Mononuclear cell (primary cell): ENCODE measurements around the gene DNAH17. TPM values are rescaled to one million over a fixed set of nuclear protein-coding genes. Genes with fewer than 3 reads are reported as not detected.

Experiments used
- H3K27me3 ChIP-seq: 2 replicates; pipeline ENCODE4 v1.6.0; 2011; ENCODE audit warnings: low read length, control low read depth; ENCODE audit not compliant: insufficient read depth
- H3K4me1 ChIP-seq: 2 replicates; pipeline ENCODE4 v1.5.1; 2011; ENCODE audit warnings: mild to moderate bottlenecking, low read length, control low read depth; ENCODE audit not compliant: insufficient read depth
- H3K4me3 ChIP-seq: 2 replicates; pipeline ENCODE4 v1.5.1; 2011; ENCODE audit warnings: mild to moderate bottlenecking, low read length, moderate library complexity
- H3K9me3 ChIP-seq: 2 replicates; pipeline ENCODE4 v1.5.1; 2011; ENCODE audit warnings: low read depth, mild to moderate bottlenecking, control low read depth, low read length
- total RNA-seq: library from RNA; depleted of rRNA; stranded (reverse); fragments of >200 nt; gene quantifications from one replicate; pipeline ENCODE4 v1.2.3, GENCODE V29; 2012

Gene DNAH17
- total RNA-seq, 1 donor = under 0.01 TPM

GRCh38 chr17:78497115-78497540 lies 80.1 kb downstream of the DNAH17 start:
- Histone ChIP-seq H3K9me3 (no peaks in the 10 kb centered on the region), H3K4me1 (no peaks in the 10 kb centered on the region), H3K4me3 (no peak overlapping the region), H3K27me3 (no peaks in the 10 kb centered on the region)

- Histone ChIP-seq H3K4me1 (no peaks in the 10 kb centered on the region), H3K4me3 (no peak overlapping the region), H3K9me3 (no peaks in the 10 kb centered on the region), H3K27me3 (no peaks in the 10 kb centered on the region)
Measured at GRCh38 chr17:78496311-78496710, 80.9 kb downstream of the DNAH17 start.

- Histone ChIP-seq H3K4me1 (no peaks in the 10 kb centered on the region), H3K4me3 (no peak overlapping the region), H3K9me3 (no peaks in the 10 kb centered on the region), H3K27me3 (no peaks in the 10 kb centered on the region)
Measured at GRCh38 chr17:78495634-78496033, 81.6 kb downstream of the DNAH17 start.

- Histone ChIP-seq H3K4me3 (no peak overlapping the region), H3K27me3 (no peaks in the 10 kb centered on the region), H3K9me3 (no peaks in the 10 kb centered on the region), H3K4me1 (no peaks in the 10 kb centered on the region)
Measured at GRCh38 chr17:78494696-78495330, 82.4 kb downstream of the DNAH17 start.

- no peaks in the 10 kb centered on the region for H3K4me1 ChIP-seq
- no peaks in the 10 kb centered on the region for H3K27me3 ChIP-seq
- H3K4me3 ChIP-seq = no peak overlapping the region
- H3K9me3 ChIP-seq = no peaks in the 10 kb centered on the region
Measured at GRCh38 chr17:78493853-78494695, 83.1 kb downstream of the DNAH17 start.

- Histone ChIP-seq H3K9me3 (no peaks in the 10 kb centered on the region), H3K27me3 (no peaks in the 10 kb centered on the region)
Measured at GRCh38 chr17:78493450-78493849, 83.7 kb downstream of the DNAH17 start.

GRCh38 chr17:78492116-78492799 lies 84.9 kb downstream of the DNAH17 start:
- Histone ChIP-seq H3K4me1 (no peaks in the 10 kb centered on the region), H3K4me3 (no peak overlapping the region), H3K9me3 (no peaks in the 10 kb centered on the region), H3K27me3 (no peaks in the 10 kb centered on the region)

More at GRCh38 chr17:78493450-78493849, 83.7 kb downstream of the DNAH17 start:
- no peak overlapping the region for H3K4me3 ChIP-seq
- no peaks in the 10 kb centered on the region for H3K4me1 ChIP-seq

GRCh38 chr17:78491236-78492115 lies 85.7 kb downstream of the DNAH17 start:
- Histone ChIP-seq H3K9me3 (no peaks in the 10 kb centered on the region), H3K4me1 (no peaks in the 10 kb centered on the region), H3K4me3 (no peak overlapping the region), H3K27me3 (no peaks in the 10 kb centered on the region)

GRCh38 chr17:78490673-78491072 lies 86.5 kb downstream of the DNAH17 start:
- H3K4me1 ChIP-seq = no peaks in the 10 kb centered on the region
- no peaks in the 10 kb centered on the region for H3K27me3 ChIP-seq
- no peak overlapping the region for H3K4me3 ChIP-seq
- H3K9me3 ChIP-seq = no peaks in the 10 kb centered on the region

- no peaks in the 10 kb centered on the region for H3K27me3 ChIP-seq
Measured at GRCh38 chr17:78490156-78490555, 87.0 kb downstream of the DNAH17 start.

GRCh38 chr17:78488867-78489634 lies 88.1 kb downstream of the DNAH17 start:
- no peaks in the 10 kb centered on the region for H3K27me3 ChIP-seq
- no peak overlapping the region for H3K4me3 ChIP-seq
- no peaks in the 10 kb centered on the region for H3K9me3 ChIP-seq
- peaks cover 4% of the 10 kb centered on the region for H3K4me1 ChIP-seq

More at GRCh38 chr17:78490156-78490555, 87.0 kb downstream of the DNAH17 start:
- Histone ChIP-seq H3K4me1 (no peaks in the 10 kb centered on the region), H3K9me3 (no peaks in the 10 kb centered on the region), H3K4me3 (no peak overlapping the region)

GRCh38 chr17:78488156-78488555 lies 89.0 kb downstream of the DNAH17 start:
- Histone ChIP-seq H3K9me3 (no peaks in the 10 kb centered on the region), H3K4me1 (peaks cover 5% of the 10 kb centered on the region), H3K4me3 (no peak overlapping the region), H3K27me3 (no peaks in the 10 kb centered on the region)

- Histone ChIP-seq H3K4me3 (no peak overlapping the region), H3K9me3 (no peaks in the 10 kb centered on the region), H3K4me1 (peaks cover 5% of the 10 kb centered on the region), H3K27me3 (no peaks in the 10 kb centered on the region)
Measured at GRCh38 chr17:78486946-78487680, 90.1 kb downstream of the DNAH17 start.
